HCT116 (cell line): Measurements from ENCODE around the gene HACD1. TPM values are rescaled to one million over a fixed set of nuclear protein-coding genes. Genes with fewer than 3 reads are reported as not detected.

Experiments used
- ATAC-seq: fragments of 200-7000 bp; cut with Tn5 transposase; 2 replicates; pipeline ENCODE4 v1.9.1; 2020; ENCODE audit warnings: mild to moderate bottlenecking, moderate library complexity
- BruUV-seq: library from RNA; stranded (reverse); fragments of 400-500 nt; replicated peaks from 2 replicates; lab custom pipeline; 2021; lab: Mats Ljungman, UMichigan
- CTCF ChIA-PET: fragments of 300-600 bp; sonication (Branson Sonifier 250); formaldehyde crosslinking; loops from one replicate; lab custom pipeline; 2021; ENCODE audit warnings: antibody characterized with exemption; lab: Charles Lee
- POLR2A ChIA-PET: fragments of 300-600, 350-600 bp; sonication (Branson Sonifier 250); formaldehyde crosslinking; loops from one replicate; lab custom pipeline; 2021; ENCODE audit warnings: antibody characterized with exemption; lab: Charles Lee
- RAD21 ChIA-PET, 2 experiments: fragments of 300-600 bp; sonication (Branson Sonifier 250); formaldehyde crosslinking; loops; one replicate each; lab custom pipeline; 2023; ENCODE audit warnings: low total read pairs in 2 of 2; ENCODE audit not compliant: uncharacterized antibody in 2 of 2, unreplicated experiment in 2 of 2, low non-redundant PET in 1 of 2; lab: Charles Lee
- DNase-seq: peaks from one replicate; pipeline ENCODE4 v3.0.0-alpha.2; 2010; ENCODE audit warnings: low read depth, low spot score
- H2AFZ ChIP-seq: fragments of 200-600 bp; shearing (Covaris generic), sonication (generic); 2 replicates; pipeline ENCODE4 v1.6.1; 2017; ENCODE audit warnings: low read depth, mixed run types, mixed read lengths, antibody characterized with exemption, low read length; ENCODE audit not compliant: poor library complexity, severe bottlenecking
- H3K27ac ChIP-seq: 2 replicates; pipeline ENCODE4 v1.5.1; 2012; ENCODE audit warnings: low read depth, low read length
- H3K27me3 ChIP-seq: fragments of 200-600 bp; sonication (generic); 2 replicates; pipeline ENCODE4 v1.6.1; 2016; ENCODE audit warnings: mixed run types, low read length, mixed read lengths; ENCODE audit not compliant: insufficient read depth
- H3K36me3 ChIP-seq, 2 experiments: fragments of 200-500 bp in 1 of 2; fragments of 200-600 bp in 1 of 2; sonication (Bioruptor generic) in 1 of 2; sonication (generic) in 1 of 2; 2 replicates each; pipeline versions ENCODE4 v1.5.1 to v1.6.1; 2014 to 2016; ENCODE audit warnings: low read length in 2 of 2, inconsistent platforms in 1 of 2, mixed read lengths in 1 of 2, mixed run types in 1 of 2; ENCODE audit not compliant: insufficient read depth in 2 of 2, control insufficient read depth in 1 of 2
- H3K4me1 ChIP-seq, 2 experiments: fragments of 200-600 bp in 1 of 2; sonication (generic) in 1 of 2; 2 replicates each; pipeline versions ENCODE4 v1.5.1 to v1.6.1; 2012 to 2017; ENCODE audit warnings: low read length in 2 of 2, inconsistent platforms in 1 of 2, mild to moderate bottlenecking in 1 of 2, mixed read lengths in 1 of 2, mixed run types in 1 of 2, moderate library complexity in 1 of 2; ENCODE audit not compliant: insufficient read depth in 2 of 2, control insufficient read depth in 1 of 2
- H3K4me2 ChIP-seq: fragments of 200-600 bp; sonication (generic); 2 replicates; pipeline ENCODE4 v1.6.1; 2017; ENCODE audit warnings: mixed run types, low read length, mixed read lengths
- H3K4me3 ChIP-seq, 2 experiments: fragments of 200-600 bp in 1 of 2; sonication (generic) in 1 of 2; replicated peaks in 1 of 2; 2 replicates each; pipeline ENCODE4 v1.5.1; 2011 to 2016; ENCODE audit warnings: low read length in 2 of 2, control low read depth in 1 of 2, low read depth in 1 of 2, mild to moderate bottlenecking in 1 of 2, mixed read lengths in 1 of 2, mixed run types in 1 of 2
- H3K79me2 ChIP-seq: fragments of 200-600 bp; sonication (generic); 2 replicates; pipeline ENCODE4 v1.6.1; 2017; ENCODE audit warnings: mild to moderate bottlenecking, mixed run types, low read length, moderate library complexity, mixed read lengths; ENCODE audit not compliant: insufficient read depth
- H3K9ac ChIP-seq: fragments of 200-600 bp; sonication (generic); 2 replicates; pipeline ENCODE4 v1.6.1; 2016; ENCODE audit warnings: low read length, mixed read lengths
- H3K9me2 ChIP-seq: fragments of 200-600 bp; sonication (generic), shearing (Covaris generic); 2 replicates; pipeline ENCODE4 v1.6.1; 2017; ENCODE audit warnings: mixed run types, mild to moderate bottlenecking, moderate library complexity; ENCODE audit not compliant: insufficient read depth
- H3K9me3 ChIP-seq, 2 experiments: fragments of 200-500 bp in 1 of 2; fragments of 200-600 bp in 1 of 2; sonication (Bioruptor generic) in 1 of 2; sonication (generic) in 1 of 2; 2 replicates each; pipeline ENCODE4 v1.6.1; 2014 to 2017; ENCODE audit warnings: low read length in 2 of 2, mixed read lengths in 2 of 2, inconsistent platforms in 1 of 2, low read depth in 1 of 2, mild to moderate bottlenecking in 1 of 2, mixed run types in 1 of 2, moderate library complexity in 1 of 2; ENCODE audit not compliant: control insufficient read depth in 1 of 2, insufficient read depth in 1 of 2
- H4K20me1 ChIP-seq: fragments of 200-600 bp; sonication (generic), shearing (Covaris generic); 2 replicates; pipeline ENCODE4 v1.6.1; 2017; ENCODE audit warnings: mixed run types, mild to moderate bottlenecking, moderate library complexity; ENCODE audit not compliant: insufficient read depth
- CBX3 ChIP-seq: IDR thresholded peaks from 2 replicates; pipeline ENCODE4 v1.6.1; 2012; ENCODE audit warnings: low read depth
- POLR2AphosphoS5 ChIP-seq: IDR thresholded peaks from 2 replicates; pipeline ENCODE4 v1.6.1; 2011; ENCODE audit warnings: mild to moderate bottlenecking, low read depth, low read length, moderate library complexity
- RAD21 ChIP-seq: IDR thresholded peaks from 2 replicates; pipeline ENCODE4 v1.6.1; 2012; ENCODE audit warnings: low read depth, mild to moderate bottlenecking
- TCF7L2 ChIP-seq: IDR thresholded peaks from 2 replicates; pipeline ENCODE4 v1.7.0; 2011; ENCODE audit warnings: borderline replicate concordance, inconsistent platforms; ENCODE audit not compliant: insufficient read depth, insufficient read length; ENCODE audit errors: extremely low read depth
- ZNF274 ChIP-seq: fragments of 200-500 bp; sonication (Bioruptor generic); IDR thresholded peaks from 2 replicates; pipeline ENCODE4 v1.6.1; 2014; ENCODE audit warnings: mild to moderate bottlenecking, low read depth, low read length, inconsistent platforms
- intact Hi-C: fragments of 100-400 bp; cut with micrococcal nuclease; formaldehyde crosslinking; loops from 2 replicates; pipeline ENCODE4 v1.10.0; 2022
- total RNA-seq: library from RNA; stranded (reverse); gene quantifications from one replicate; pipeline ENCODE4 v1.2.1, GENCODE V29; 2021; ENCODE audit not compliant: unreplicated experiment
- TF ChIP-seq, protein P1 (sequence below): IDR thresholded peaks from 2 replicates; pipeline ENCODE4 v1.6.1; 2012; ENCODE audit warnings: low read depth
- TF ChIP-seq, protein P2 (sequence below): IDR thresholded peaks from 2 replicates; pipeline ENCODE4 v1.6.1; 2012

HACD1 gene
- total RNA-seq, 1 experiment from 2014 or later = 21.6 TPM

DNA sequence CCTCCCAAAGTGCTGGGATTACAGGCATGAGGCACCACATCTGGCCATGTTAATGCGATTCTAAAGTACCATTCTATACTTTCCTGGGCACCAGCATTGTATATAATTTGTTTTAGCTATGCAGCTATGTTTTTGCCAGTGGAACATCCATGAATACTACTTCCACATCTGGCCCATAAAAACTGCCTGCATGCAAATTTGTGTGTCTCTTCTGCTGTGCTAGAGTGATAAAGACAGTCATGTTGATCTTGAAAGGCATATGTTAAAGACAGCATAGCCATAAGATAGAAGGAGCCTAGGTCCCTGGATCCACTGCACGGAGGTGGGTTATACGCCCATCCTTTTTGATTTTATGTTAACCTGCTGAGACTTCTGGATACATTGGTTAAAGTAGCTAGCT is 52.3 kb downstream of the HACD1 start (continued):
- TF ChIP-seq TCF7L2 = no peak
- no peak for TF ChIP-seq RAD21
- TF ChIP-seq, protein P1, sequence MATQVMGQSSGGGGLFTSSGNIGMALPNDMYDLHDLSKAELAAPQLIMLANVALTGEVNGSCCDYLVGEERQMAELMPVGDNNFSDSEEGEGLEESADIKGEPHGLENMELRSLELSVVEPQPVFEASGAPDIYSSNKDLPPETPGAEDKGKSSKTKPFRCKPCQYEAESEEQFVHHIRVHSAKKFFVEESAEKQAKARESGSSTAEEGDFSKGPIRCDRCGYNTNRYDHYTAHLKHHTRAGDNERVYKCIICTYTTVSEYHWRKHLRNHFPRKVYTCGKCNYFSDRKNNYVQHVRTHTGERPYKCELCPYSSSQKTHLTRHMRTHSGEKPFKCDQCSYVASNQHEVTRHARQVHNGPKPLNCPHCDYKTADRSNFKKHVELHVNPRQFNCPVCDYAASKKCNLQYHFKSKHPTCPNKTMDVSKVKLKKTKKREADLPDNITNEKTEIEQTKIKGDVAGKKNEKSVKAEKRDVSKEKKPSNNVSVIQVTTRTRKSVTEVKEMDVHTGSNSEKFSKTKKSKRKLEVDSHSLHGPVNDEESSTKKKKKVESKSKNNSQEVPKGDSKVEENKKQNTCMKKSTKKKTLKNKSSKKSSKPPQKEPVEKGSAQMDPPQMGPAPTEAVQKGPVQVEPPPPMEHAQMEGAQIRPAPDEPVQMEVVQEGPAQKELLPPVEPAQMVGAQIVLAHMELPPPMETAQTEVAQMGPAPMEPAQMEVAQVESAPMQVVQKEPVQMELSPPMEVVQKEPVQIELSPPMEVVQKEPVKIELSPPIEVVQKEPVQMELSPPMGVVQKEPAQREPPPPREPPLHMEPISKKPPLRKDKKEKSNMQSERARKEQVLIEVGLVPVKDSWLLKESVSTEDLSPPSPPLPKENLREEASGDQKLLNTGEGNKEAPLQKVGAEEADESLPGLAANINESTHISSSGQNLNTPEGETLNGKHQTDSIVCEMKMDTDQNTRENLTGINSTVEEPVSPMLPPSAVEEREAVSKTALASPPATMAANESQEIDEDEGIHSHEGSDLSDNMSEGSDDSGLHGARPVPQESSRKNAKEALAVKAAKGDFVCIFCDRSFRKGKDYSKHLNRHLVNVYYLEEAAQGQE = no peak
- TF ChIP-seq, protein P2, sequence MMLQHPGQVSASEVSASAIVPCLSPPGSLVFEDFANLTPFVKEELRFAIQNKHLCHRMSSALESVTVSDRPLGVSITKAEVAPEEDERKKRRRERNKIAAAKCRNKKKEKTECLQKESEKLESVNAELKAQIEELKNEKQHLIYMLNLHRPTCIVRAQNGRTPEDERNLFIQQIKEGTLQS = no peak

DNA sequence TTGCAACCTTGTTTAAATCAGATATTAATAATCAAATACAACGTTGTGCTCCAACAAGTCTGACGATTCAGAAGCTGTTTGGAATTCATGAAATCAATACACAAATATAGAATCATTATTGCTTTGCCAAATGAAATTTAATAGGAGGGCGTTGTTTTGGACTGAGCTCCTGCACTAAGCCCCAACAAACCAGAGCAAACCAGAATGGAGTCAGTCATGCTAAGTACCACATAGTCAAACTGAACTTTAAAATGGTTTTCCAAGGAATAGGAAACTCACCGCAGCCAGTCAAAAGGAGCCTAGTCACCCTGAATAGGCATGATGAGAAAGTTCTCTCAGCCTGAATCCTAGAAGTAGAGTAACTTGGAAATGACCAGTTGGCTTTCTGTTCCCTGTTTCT is 53.7 kb downstream of the HACD1 start:
- RAD21 ChIA-PET = no interaction called here
- H3K9me3 ChIP-seq = no peaks in the 10 kb centered on the region
- no peak overlapping the region for H3K4me3 ChIP-seq
- H3K4me1 ChIP-seq = no peaks in the 10 kb centered on the region
- ATAC-seq (no peak), DNase-seq (no peak)
- no peak overlapping the region for H3K4me2 ChIP-seq
- TF ChIP-seq CBX3 = no peak
- no peak for TF ChIP-seq RAD21
- no peak for TF ChIP-seq POLR2AphosphoS5
- no peak for TF ChIP-seq ZNF274
- TF ChIP-seq, protein P2 = no peak
- no peak overlapping the region for H2AFZ ChIP-seq
- H3K36me3 ChIP-seq = no peaks in the 10 kb centered on the region
- H4K20me1 ChIP-seq = no peaks in the 10 kb centered on the region
- POLR2A ChIA-PET = no interaction called here
- BruUV-seq = no TSS peak
- no peaks in the 10 kb centered on the region for H3K27me3 ChIP-seq
- no peaks in the 10 kb centered on the region for H3K9me2 ChIP-seq
- intact Hi-C loops = no loop called here
- no peak overlapping the region for H3K27ac ChIP-seq
- CTCF ChIA-PET = no interaction called here
- H3K79me2 ChIP-seq = no peaks in the 10 kb centered on the region
- H3K9ac ChIP-seq = no peak overlapping the region
